D721Med (cell line): Measurements from ENCODE around the gene GPR63.

Experiments
- DNase-seq: peaks from one replicate; pipeline ENCODE4 v3.0.0; 2011; ENCODE audit warnings: low spot score; ENCODE audit not compliant: insufficient read length
- FAIRE-seq: peaks from 2 replicates; lab custom pipeline; 2011; peaks lifted over from hg19 to GRCh38; lab: Jason Lieb, UNC
- TF ChIP-seq, protein P1 (sequence below): IDR thresholded peaks from 2 replicates; pipeline ENCODE4 v1.5.1; 2012; ENCODE audit warnings: mild to moderate bottlenecking, control low read depth; ENCODE audit not compliant: insufficient read depth; ENCODE audit errors: missing control alignments

GPR63 gene

DNA sequence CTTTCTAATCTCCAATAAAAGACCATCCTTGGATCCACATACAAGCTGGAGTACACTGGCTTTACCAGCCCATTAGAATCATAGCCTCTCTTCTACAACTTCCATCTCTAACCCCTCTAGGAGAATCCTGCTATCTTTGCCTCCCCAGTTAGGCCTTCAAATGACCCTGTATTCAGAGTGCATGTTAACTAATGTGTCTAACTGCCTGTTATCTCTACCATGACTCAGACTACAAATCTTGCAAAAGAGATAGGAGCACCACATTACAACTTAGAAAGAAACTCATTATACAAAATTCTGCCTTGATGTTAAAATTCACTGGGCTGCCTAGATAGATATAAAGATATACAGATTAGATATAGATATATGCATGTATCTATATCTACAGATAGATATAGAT, 28.2 kb downstream of the GPR63 start:
- TF ChIP-seq, protein P1, sequence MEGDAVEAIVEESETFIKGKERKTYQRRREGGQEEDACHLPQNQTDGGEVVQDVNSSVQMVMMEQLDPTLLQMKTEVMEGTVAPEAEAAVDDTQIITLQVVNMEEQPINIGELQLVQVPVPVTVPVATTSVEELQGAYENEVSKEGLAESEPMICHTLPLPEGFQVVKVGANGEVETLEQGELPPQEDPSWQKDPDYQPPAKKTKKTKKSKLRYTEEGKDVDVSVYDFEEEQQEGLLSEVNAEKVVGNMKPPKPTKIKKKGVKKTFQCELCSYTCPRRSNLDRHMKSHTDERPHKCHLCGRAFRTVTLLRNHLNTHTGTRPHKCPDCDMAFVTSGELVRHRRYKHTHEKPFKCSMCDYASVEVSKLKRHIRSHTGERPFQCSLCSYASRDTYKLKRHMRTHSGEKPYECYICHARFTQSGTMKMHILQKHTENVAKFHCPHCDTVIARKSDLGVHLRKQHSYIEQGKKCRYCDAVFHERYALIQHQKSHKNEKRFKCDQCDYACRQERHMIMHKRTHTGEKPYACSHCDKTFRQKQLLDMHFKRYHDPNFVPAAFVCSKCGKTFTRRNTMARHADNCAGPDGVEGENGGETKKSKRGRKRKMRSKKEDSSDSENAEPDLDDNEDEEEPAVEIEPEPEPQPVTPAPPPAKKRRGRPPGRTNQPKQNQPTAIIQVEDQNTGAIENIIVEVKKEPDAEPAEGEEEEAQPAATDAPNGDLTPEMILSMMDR, result no peak
- FAIRE-seq (no peak), DNase-seq (no peak)

DNA sequence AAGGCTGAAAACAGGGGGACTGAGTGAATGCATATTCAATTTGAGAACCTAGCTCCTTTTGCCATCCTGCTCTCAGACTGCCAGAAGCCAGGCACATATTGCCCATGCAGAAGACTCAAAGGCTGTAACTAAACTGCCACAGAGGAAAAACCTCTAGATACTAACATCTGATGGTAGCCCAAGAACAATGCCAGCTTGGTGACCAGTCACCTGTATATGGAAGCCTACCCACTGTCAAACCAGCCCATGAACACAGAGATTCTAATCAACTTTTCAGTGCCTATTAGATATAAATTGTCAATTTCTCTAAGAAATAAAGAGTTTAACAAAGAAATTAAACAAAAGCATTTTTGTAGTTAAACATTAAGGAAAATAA, 34.2 kb downstream of the GPR63 start:
- FAIRE-seq, result no peak
- DNase-seq, result no peak
- TF ChIP-seq, protein P1, result no peak

DNA sequence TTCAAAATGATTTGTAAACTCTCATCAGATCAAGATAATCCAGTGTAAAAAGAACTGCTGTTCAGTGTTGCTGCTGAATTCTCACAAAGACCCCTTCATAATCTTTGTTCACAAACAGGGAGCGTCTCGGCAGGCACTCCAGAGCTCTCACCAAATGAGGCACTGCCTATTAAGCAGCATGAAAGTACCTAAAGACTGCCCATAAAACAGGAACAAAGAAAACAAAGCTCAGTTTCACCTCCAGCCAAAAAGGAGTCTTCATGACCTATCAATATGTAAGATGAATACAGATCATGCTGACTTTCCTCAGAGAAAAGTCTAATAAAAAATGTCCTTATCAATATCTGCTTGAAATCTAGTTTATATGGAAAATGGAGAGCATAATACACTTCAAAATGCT, 41.8 kb downstream of the GPR63 start:
- no peak for FAIRE-seq
- TF ChIP-seq, protein P1, result no peak

DNA sequence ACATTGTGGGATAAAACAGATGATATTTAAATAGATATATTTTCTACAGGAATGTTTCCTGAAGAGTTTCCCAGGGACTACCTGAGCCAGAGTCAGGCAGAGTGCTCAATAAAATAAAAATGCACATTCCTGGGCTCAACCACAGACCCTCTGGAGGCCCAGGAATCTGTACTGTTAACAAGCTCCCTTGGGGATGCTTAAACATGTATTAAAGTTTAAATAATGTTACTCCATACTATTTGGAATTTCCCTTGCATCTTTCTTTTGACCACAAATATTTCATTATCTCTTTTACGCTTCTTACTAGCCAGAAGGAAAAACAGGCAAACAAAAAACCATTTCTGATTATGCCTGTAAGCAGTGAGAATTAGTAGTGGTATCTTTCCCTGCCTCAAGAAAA, 42.3 kb downstream of the GPR63 start:
- DNase-seq, result no peak
- TF ChIP-seq, protein P1, result no peak
- FAIRE-seq, result no peak

More for the DNA sequence above, 41.8 kb downstream of the GPR63 start:
- no peak for DNase-seq

DNA sequence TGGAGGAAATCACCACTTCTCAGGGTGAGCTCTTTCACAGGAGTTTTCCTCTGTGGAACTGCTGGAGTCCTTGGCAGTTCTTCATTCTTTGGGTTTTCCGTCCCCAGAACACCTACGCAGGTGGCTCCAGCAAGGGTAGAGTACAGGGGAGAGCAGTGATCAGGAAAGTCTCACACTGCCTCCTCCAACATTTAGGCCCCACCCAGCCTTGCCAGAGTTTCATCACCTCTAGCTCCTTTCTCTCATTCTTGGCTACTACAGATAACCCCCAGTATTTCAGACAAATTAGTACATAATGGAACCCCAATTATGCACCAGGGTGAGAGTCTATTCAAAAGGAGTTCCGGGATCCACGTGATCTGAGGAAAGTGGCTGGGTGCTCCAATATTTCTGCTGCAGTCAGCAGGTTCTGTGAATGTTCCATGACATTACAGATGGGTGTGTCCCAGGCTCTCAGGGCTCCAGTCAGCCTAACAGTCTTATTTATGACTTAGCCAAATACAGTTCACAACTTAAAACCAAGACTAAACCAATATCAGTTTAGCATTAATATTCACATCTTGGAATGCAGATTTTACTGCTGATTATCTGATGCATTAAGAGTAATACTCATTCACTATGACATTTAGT, 44.6 kb downstream of the GPR63 start:
- FAIRE-seq, result no peak
- DNase-seq, result no peak
- TF ChIP-seq, protein P1, result no peak

DNA sequence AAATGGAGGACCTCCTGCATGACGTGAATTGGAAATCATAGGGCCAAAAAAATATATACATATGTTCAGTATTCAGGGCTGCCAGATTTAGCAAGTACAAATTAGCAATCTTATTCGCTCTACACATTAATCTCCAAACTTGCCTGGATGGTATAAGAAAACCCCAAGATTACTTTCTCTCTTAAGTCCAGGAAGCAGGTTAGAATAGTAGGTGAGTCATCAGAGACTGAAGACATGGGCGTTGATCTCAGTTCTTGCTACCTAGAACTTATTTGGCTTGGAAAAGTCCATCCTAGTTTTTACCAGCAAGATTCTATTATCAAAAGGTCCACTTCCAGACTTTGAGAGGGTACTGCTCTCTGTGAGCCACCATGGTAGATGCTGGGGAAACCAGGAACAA, 47.4 kb downstream of the GPR63 start:
- no peak for FAIRE-seq
- DNase-seq, result no peak
- TF ChIP-seq, protein P1, result no peak

DNA sequence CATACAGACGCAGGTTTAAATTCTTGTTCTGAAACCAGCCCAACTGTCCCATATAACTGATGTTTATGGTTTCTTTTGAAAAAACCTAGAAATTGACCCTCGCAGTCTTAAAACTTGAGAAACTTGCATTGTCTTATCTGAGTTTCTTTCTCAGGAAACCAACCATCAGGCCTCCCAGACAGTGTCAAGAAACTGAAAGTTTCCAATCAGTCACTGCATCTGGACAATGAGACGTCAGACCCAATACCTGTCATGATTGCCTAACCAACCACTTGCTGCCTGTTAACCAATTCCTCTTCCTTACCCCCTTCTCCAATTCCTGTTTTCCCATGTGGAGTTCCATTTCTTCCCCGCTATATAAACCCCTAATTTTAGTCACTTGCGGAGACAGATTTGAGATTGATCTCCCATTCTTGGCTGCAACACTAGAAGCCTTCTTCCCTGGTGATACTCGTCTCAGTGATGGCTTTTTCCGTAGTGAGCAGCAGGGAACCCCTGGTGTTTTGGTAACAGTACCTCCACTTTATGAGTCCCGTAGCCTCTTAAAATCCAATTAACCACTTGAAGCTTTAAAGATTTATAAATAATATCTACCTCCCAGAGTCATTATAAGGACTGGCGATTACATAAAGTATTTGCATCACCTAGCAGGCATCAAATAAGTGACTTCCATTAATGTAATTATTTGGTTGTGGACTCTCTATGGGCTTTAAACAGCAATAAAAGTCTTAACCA, 49.3 kb downstream of the GPR63 start:
- DNase-seq (no peak), FAIRE-seq (no peak)

More for the DNA sequence above, 49.3 kb downstream of the GPR63 start:
- TF ChIP-seq, protein P1, result no peak
